Fibroblast of skin of right biceps (primary cell): Measurements from ENCODE around the gene MED17.

Experiments used
- DNase-seq: peaks from one replicate; pipeline ENCODE4 v3.0.0-alpha.2; 2013

MED17 gene

DNA sequence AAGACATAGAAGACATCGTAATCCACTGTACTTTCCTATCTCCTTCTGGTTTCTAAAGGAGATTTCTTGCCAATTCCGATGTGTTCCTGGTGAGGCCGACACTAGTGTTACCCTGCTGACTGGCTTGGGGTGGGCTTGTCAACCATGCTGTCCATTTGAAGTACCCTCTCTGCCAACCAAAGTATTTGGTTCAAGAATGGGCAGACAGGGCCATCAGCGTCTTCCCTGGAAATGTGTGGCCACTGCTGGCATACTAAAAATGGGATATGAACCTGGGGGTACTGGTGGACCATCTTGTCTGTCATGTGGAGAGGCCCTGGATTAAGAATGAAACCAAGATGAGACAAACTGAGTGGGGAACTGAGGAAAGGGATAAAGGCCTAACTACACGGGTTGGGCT is 68.2 kb downstream of the MED17 start:
- no peak for DNase-seq

DNA sequence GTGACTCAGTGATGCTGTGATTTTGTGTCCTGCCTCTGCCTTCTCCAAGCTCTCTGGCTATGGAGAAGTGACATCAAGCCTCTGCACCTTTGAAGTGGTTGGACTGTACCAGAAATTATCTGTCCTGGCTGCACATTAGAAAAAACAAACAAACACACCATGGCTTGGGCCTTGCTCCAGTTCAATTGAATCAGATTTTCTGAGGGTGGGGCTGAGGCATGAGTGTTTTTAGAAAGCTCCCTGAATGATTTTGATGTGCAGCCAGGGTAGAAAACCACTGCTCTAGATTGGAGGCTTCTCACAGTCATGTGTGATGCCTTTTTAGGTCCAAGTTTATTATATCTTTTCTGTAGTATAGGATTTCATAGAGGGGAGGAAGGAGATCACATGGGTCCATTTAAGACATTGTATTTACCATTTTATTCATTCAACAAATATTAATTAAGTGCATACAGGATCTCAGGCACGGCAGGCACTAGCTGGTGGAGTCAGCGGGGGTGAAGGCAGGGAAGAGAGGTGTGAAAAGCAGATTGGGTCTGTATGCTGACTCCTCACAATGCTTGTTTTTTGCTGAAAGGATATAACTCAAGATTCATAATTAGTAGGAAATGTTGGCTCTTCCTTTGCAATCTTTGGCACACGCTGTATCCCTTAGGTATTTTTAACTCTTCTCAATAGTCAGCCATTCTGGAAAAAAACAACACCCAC is 73.5 kb downstream of the MED17 start:
- DNase-seq, result no peak

DNA sequence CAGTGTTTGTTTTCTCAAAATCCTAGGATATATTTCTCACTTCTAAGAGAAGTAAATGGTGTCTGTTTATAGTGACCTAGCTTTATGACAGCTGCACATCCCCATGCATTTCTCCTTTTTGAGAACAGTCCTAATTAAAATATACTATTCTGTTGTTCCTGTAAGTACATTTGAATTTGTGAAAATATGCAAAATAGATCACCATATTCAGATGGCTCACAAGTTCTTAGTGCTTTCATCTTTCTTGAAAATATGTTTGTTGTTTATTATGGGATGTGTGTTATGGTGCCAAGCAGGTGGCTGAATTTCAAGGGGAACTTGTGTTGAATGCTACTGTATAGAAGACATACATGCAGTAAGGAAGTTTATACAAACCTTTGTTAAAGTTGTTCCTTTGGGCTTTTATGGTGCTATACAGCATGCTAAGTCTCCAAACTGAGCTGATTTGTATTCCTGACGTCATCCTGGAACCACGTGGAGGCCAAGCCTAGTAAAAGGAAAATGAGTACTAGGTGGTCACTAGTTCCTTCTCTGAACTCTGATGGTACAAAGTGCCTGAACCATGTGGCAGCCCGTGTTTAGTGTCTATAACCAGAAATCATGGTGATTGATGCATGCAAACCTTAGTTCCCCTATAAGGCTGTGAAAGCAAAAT is 74.2 kb downstream of the MED17 start:
- no peak for DNase-seq

DNA sequence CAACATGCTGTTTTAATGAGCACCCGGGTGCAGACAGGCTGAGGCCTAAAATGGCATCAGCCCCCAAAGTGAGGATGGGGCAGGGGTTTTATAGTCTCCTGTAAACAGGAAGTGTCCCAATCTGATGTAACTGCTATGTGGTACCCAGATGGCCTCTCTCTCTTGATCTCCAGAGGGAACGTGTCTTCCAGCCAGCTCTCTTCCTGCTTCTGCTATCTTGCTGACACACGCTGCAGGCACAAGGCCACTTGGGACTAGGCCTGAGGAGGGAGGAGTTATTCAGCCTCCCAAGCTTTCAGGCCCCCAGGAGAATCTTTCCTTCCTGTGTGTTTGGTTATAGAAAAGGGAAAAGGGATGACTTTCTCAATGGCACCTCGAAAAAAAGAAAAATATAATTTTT is 77.7 kb downstream of the MED17 start:
- peak; percentile 38 for DNase-seq
